Muscle of arm (tissue), 12 donors: Measurements from ENCODE around the gene C1orf52. TPM values are rescaled to one million over a fixed set of nuclear protein-coding genes. Genes with fewer than 3 reads are reported as not detected.

ENCODE experiments used
- DNase-seq: peaks from one replicate; pipeline ENCODE4 v3.0.0-alpha.2; 2013
- polyA plus RNA-seq, 12 donors: library from polyadenylated mRNA; unstranded; fragments of 120-200 nt; gene quantifications; one replicate each; pipeline ENCODE4 v1.2.1, GENCODE V29; 2013; ENCODE audit not compliant: insufficient read length in 12 of 12

Gene C1orf52
- polyA plus RNA-seq, 12 donors = 22.1 to 33.0 (median 28.9) TPM; not detected in 1

- peak; percentile 51 for DNase-seq
Measured at GRCh38 chr1:85201340-85202091, 57.9 kb downstream of the C1orf52 start.

- peak; percentile 35 for DNase-seq
Measured at GRCh38 chr1:85200463-85201339, 58.8 kb downstream of the C1orf52 start, which contains the start of gene SYDE2. Gene SYDE2 (minus strand): TSS chr1:85201016. CDS start chr1:85200996, 20 bp downstream.

Other genes with a start within 250 kb of the C1orf52 start
- gene MCOLN3, start 211.2 kb downstream of the C1orf52 start, polyA plus RNA-seq = 10 to 100 TPM in 1 of 12 donors, 1 to 10 TPM in 10, not detected in 1; 1.2 to 10.8 (median 2.4) TPM
- 1 to 10 TPM in 11 of 12 donors, not detected in 1; 2.6 to 7.4 (median 4.0) TPM for gene SYDE2, start 58.6 kb downstream of the C1orf52 start, polyA plus RNA-seq
- gene BCL10, start 17.0 kb upstream of the C1orf52 start, polyA plus RNA-seq = 10 to 100 TPM in 11 of 12 donors, not detected in 1; 12.0 to 19.6 (median 14.7) TPM
- 100 to 1,000 TPM in 1 of 12 donors, 10 to 100 TPM in 11; 34.1 to 108 (median 60.1) TPM for gene DDAH1, start 205.5 kb upstream of the C1orf52 start, polyA plus RNA-seq